CD1c-positive myeloid dendritic cell (primary cell): ENCODE measurements around the gene KIAA1328.
"Not testable (repeated sequence)": the region's sequence is repeated elsewhere in the genome, so short reads cannot be mapped to it uniquely, and the experiment has no call there.

Experiments used
- DNase-seq: peaks from one replicate; pipeline ENCODE4 v3.0.0-alpha.2; 2016; ENCODE audit errors: extremely low spot score

The KIAA1328 gene

GRCh38 chr18:36887114-36887513 is 58.2 kb downstream of the KIAA1328 start:
- no peak for DNase-seq

DNA sequence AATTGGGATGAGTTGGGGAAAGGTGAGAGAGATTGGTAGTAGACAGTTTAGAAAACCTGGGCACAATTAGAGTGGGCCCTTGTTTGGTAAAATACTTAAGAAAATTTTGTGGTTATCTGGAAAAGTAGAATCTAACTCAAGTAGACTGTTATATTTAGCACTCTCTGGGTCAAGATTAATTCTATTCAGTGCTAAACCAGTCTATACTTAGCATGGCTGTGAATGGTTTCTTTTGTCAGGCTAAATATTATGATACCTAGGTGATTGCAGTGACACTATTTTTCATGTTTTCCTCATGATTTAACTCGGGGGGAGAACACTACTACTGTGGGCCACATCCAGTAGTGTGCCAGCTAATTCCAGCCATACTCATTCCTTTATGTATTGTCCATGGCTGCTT is 58.9 kb downstream of the KIAA1328 start:
- no peak for DNase-seq

GRCh38 chr18:36888778-36889177 is 59.9 kb downstream of the KIAA1328 start:
- no peak for DNase-seq

DNA sequence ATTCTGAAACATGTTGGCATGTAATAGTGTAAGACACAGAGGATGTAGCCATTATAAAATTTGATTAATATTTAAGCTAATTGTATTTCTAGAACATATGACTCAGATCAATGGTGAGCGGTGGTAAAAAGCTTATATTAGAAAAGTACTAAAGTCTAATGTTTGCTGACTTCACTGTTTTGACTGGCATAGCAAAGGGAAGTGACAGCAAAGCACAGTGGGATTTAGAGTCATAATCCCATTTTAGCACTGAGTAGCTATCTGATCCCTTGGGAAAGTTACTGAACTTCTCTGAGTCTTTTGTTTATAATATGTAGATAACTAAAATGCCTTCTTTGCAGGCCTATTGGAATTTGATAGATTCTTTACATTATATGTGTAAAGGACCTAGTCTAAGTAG is 60.4 kb downstream of the KIAA1328 start:
- no peak for DNase-seq

DNA sequence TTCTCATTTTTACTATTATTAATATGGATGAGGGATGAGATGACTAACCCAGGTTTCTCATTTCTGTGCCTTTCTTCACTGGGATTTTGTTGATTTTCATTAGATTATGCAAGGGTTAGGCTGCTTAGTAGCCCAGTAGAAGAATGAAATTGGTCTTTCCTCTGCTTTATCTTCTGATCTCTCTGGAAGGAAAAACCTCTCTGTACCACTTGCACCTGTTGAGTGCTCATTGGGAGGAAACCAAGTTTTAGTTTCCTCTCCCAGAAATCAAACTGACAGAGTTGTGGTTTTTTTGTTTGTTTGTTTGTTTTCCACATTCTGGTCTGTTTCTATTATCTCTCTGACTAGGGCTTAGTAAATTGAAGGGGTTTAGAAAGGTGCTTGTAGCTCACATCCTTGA is 60.8 kb downstream of the KIAA1328 start:
- no peak for DNase-seq

DNA sequence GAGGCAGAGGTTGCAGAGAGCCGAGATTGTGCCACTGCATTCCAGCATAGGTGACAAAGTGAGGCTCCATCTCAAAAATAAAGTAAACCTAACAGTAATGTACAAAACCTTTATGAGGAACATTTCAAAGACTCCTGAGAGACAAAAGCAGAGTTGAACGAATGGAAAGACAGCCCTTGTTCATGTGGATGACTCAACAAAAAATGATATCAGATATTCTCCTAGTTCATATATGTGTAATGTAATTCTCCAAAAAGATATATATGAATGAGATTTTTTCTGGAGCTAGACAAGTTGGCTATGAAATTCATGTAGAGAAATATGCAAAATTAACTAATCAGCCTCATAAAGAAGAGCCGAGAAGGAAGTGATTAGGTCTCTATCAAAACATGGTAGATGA is 61.7 kb downstream of the KIAA1328 start:
- DNase-seq, result no peak

- DNase-seq, result no peak
Observed at GRCh38 chr18:36893227-36893626, 64.3 kb downstream of the KIAA1328 start.

- DNase-seq, result no peak
Observed at GRCh38 chr18:36895606-36896005, 66.7 kb downstream of the KIAA1328 start.

- no peak for DNase-seq
Observed at GRCh38 chr18:36897253-36897652, 68.3 kb downstream of the KIAA1328 start.

DNA sequence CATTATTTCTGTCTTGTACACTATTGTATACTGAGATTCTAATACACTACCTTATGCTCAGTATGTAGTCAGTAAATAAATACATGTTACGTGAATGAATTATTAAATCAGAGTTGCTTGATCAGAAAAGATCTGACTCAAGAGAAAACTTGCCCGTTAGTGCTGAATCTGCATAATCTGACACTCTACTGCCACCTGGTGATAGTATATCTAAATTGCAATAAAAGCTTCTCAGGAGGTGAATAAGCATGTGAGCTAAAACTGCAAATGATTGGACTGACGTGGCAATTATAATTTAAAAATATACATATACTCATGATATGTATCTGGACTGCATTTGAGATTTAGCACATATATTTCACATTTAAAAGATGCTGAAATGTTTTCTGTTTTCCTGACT is 70.4 kb downstream of the KIAA1328 start:
- DNase-seq, result peak; percentile 18

GRCh38 chr18:36900466-36900865 is 71.5 kb downstream of the KIAA1328 start:
- no peak for DNase-seq

DNA sequence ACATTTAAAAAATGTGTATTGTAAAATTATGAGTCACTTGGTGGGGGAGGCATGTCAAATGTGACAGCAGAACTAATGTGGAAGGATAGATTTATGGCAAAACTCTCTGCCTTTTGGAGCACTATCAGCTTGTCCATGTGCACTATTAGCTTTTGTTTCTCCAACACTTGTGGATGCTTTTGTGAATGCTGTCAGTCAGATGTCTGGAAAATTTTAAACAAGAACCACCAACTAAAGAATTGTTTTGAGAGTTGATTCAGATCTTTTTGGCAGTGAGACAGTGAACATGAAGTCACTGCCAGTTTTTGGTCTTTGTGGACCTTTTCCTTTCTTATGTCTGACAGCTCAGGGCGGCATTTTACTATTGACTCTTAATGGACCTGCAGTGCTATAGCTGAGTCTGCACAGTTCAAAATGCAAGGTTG is 72.4 kb downstream of the KIAA1328 start:
- DNase-seq, result no peak

DNA sequence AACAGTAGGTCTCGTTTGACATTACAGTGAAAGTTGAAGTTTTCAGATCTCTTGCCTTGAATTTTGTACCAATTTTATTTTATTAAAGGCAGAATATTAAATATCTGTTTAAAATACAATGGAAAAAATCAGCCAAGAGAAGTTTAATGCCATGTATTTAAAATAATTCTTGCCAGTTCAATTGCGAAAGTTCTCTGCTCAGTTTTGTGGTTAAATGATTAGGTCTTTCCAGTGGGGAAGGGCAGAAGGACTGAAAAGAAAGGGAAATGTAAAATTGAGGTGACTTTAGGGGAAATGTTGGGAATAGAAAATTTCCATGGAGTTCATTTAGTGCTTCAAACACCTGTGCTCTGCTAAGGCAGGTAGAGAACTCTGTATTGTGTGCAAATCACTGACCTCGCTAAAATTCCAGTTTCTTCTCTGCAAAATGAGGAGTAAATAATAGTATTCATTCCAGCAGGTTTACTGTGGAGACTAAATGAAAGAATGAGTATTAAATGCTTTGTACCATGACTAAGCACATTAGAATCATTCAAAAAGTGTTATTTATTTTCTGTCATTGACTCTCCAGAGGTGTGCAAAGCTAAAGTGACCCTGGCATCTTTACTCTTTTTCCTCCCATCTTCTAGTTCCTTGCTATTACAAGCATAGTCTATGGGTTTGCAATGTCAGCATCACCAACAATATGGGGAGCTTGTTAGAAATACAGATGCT is 74.4 kb downstream of the KIAA1328 start:
- no peak for DNase-seq

DNA sequence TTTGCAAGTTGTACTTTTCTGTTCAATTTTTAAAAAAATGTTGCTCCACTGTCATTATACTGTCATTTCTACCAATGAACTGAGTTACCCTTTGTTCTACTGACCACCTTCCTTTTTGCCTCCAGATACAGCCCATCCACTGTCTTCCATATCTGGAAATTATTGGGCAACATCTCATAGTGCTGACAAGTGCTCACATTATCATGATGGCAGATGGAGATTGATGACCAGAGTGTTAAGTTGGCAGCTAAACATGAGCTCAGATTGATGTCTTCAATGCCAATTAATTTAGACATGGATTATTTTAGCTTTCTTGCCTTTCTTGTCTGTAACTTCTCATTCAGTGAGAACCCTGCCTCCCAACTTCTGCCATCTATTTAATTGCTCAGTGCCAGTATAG is 76.6 kb downstream of the KIAA1328 start:
- DNase-seq, result no peak

GRCh38 chr18:36909282-36909681 is 80.4 kb downstream of the KIAA1328 start:
- DNase-seq, result not testable (repeated sequence)

DNA sequence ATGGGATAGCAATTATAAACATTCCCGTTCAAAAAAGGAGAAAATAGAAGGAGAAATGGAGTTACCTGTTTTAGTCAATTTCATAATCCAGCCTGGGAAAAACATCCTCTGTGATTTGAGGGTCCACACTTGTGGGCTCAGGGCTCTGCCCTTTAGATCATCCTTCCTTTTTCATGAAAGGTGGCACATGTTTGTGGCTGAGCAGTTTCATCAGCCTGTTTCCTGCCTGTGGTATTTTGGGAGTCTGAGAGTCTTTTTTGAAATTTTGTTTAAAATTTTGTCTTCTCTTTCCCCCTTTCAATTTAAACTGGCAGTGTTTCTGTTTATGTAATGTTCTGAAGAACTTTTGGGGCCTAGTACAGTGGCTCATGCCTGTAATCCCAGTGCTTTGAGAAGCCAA is 84.0 kb downstream of the KIAA1328 start:
- DNase-seq, result no peak

GRCh38 chr18:36917907-36918306 is 89.0 kb downstream of the KIAA1328 start:
- no peak for DNase-seq

- no peak for DNase-seq
Observed at GRCh38 chr18:36929601-36930000, 100.7 kb downstream of the KIAA1328 start.

GRCh38 chr18:36931106-36931505 is 102.2 kb downstream of the KIAA1328 start:
- no peak for DNase-seq

DNA sequence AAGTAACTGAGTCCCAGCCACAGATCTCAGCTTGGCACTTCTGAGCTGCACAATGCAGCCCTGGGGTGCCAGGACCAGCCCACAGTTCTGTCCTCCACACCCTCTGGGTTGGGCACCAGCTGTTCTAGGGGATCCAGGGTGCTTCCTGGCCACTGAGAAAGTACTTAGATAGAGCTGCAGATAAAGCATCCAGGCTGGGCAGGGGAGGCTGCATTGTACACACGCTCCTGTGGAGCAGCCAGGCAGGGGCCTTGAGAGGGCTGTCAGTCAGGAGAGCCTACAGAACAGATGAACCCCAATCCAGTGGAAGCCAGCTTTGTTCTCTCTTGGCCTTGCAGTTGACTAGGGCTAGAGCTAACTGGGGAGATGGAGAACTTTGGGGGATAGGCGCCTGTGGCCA is 104.6 kb downstream of the KIAA1328 start:
- DNase-seq, result no peak

- DNase-seq, result no peak
Observed at GRCh38 chr18:36934884-36935283, 106.0 kb downstream of the KIAA1328 start.

DNA sequence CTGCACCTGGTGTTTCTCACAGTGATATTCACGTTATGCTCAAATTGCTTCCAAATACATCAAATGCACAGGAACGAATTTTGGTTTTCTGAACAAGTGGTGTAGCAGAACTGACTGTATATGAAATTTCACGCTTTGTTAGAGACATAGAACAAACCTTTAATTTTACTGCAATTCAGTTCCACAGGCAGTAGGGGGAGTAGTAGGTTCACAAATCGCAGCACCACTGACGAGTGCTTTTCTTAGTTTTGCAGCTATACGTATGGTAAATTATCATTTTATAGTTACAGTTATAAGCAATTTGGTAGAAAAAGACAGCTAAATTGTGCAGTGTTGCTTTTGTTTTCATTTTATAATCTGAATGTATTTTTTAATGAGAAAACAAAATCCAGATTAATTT is 113.3 kb downstream of the KIAA1328 start:
- peak; percentile 17 for DNase-seq

- no peak for DNase-seq
Observed at GRCh38 chr18:36947820-36948348, 119.0 kb downstream of the KIAA1328 start.

- no peak for DNase-seq
Observed at GRCh38 chr18:36950282-36950681, 121.4 kb downstream of the KIAA1328 start.
